Thoracic aorta (tissue), 2 donors: ENCODE results near the gene PPIL6. TPM values are rescaled to one million over a fixed set of nuclear protein-coding genes. Genes with fewer than 3 reads are reported as not detected.

ENCODE experiments used
- ATAC-seq: fragments of 150-250 bp; one replicate; pipeline ENCODE4 v1.8.0; 2017; ENCODE audit warnings: low read depth; ENCODE audit not compliant: insufficient number of reproducible peaks, low FRiP score
- DNase-seq: peaks from one replicate; pipeline ENCODE4 v3.0.0-alpha.2; 2020; ENCODE audit warnings: low spot score
- H3K27ac ChIP-seq, 2 donors: fragments of 200-600 bp; sonication (generic); 1 replicate in 1 of 2; 2 replicates in 1 of 2; pipeline ENCODE4 v1.5.1; 2016; ENCODE audit warnings: mild to moderate bottlenecking in 2 of 2, moderate library complexity in 2 of 2
- H3K27me3 ChIP-seq: fragments of 200-600 bp; sonication (generic); replicated peaks from 2 replicates; pipeline ENCODE4 v1.6.0; 2016; ENCODE audit warnings: mild to moderate bottlenecking; ENCODE audit not compliant: insufficient read depth
- H3K36me3 ChIP-seq: fragments of 200-600 bp; sonication (generic); one replicate; pipeline ENCODE4 v1.5.1; 2016
- H3K4me1 ChIP-seq, 2 donors: fragments of 200-600 bp; sonication (generic); 1 replicate in 1 of 2; 2 replicates in 1 of 2; pipeline versions ENCODE4 v1.5.1 to v1.6.0; 2016; ENCODE audit warnings: low read depth in 2 of 2, mild to moderate bottlenecking in 1 of 2; ENCODE audit not compliant: control insufficient read depth in 1 of 2
- H3K4me3 ChIP-seq: fragments of 200-600 bp; sonication (generic); 2 replicates; pipeline ENCODE4 v1.5.1; 2016; ENCODE audit warnings: mild to moderate bottlenecking
- H3K9me3 ChIP-seq: fragments of 200-600 bp; sonication (generic); 2 replicates; pipeline ENCODE4 v1.5.1; 2016
- CTCF ChIP-seq: fragments of 200-600 bp; sonication (generic); IDR thresholded peaks from one replicate; pipeline ENCODE4 v1.5.1; 2019; ENCODE audit warnings: antibody characterized with exemption
- total RNA-seq, 2 donors: library from RNA; depleted of rRNA; stranded (reverse); fragments of >200 nt; gene quantifications; one replicate each; pipeline versions ENCODE4 v1.1.0 to v1.2.3, GENCODE V29; 2016

PPIL6 gene
- total RNA-seq, 2 donors from 2014 or later: 2.2 to 5.8 TPM

GRCh38 chr6:109358204-109358603, 82.2 kb downstream of the PPIL6 start:
- no peak for TF ChIP-seq CTCF

DNA sequence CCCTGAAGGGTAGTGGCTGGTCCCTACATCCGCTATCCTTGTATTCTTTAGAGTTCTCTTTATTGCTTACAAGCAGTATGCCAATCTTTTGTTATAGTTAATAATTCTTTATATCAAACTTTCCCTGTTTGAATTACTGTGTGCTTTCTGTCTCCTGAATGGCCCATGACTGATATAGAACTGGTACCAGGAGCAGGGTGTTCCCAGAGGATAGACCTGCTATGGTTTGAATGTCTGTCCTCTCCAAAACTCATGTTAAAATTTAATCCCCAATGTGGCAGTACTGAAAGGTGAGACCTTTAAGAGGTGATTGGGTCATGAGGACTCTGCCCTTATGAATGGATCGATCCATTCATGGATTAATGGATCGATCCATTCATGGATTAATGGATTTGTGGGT, 84.2 kb downstream of the PPIL6 start:
- H3K4me1 ChIP-seq: peaks cover 4 to 5% of the 10 kb centered on the region in 2 donors
- H3K4me3 ChIP-seq: no peak overlapping the region
- TF ChIP-seq CTCF: no peak
- no peak for DNase-seq
- H3K9me3 ChIP-seq: no peaks in the 10 kb centered on the region
- ATAC-seq: no peak
- peaks cover 18% of the 10 kb centered on the region for H3K36me3 ChIP-seq
- H3K27me3 ChIP-seq: no peaks in the 10 kb centered on the region
- no peak overlapping the region for H3K27ac ChIP-seq

More at GRCh38 chr6:109358204-109358603, 82.2 kb downstream of the PPIL6 start:
- H3K27ac ChIP-seq: no peak overlapping the region
- H3K9me3 ChIP-seq: no peaks in the 10 kb centered on the region
- no peak overlapping the region for H3K4me3 ChIP-seq
- no peak for ATAC-seq
- peaks cover 4 to 5% of the 10 kb centered on the region in 2 donors for H3K4me1 ChIP-seq
- no peak for DNase-seq
- peaks cover 31% of the 10 kb centered on the region for H3K36me3 ChIP-seq
- no peaks in the 10 kb centered on the region for H3K27me3 ChIP-seq

DNA sequence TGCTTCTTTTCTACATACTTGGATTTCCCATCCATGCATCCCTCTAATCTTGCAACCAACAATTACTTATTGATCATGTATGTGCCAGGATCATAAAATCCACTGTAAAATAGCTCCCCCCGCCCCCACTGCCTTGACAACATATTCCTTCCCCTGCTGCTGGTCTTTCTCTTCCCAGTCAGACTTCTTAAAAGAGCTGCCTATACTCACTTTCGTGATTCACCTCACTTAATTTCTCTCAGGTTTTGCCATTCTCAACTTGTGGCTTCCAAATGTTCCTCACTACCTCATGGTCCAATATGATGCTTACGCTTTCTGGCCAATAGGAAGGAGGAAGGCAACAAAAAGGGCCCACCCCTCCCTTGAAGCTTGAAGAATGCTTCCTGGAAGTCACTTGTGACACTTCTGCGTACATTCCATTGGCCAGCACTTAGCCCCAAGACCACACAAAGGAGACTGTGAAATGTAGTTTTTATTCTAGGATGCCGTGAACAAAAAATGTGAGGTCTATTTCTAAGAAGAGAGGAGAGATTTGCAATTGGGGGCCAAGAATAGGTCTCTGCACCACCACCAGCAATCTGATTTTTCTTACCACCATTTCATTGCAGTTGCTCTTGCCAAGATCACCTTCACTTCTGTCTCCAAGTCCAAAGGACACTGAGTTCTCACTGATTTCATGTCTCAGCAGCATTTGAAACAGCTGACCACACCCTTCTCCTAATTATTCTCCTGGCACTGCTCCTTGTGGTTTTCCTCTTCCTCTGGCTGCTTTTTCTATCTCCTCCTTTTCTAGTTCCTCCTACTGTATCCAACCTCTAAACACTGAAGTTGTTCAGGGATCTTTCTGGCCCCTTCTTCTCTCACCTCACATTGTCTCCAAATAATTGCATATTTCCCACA, 88.9 kb downstream of the PPIL6 start:
- Histone ChIP-seq H3K9me3 (no peaks in the 10 kb centered on the region), H3K4me1 (peaks cover 9 to 15% of the 10 kb centered on the region in 2 donors), H3K36me3 (peaks cover 3% of the 10 kb centered on the region), H3K27ac (no peak overlapping the region), H3K27me3 (no peaks in the 10 kb centered on the region), H3K4me3 (no peak overlapping the region)
- no peak for ATAC-seq
- no peak for DNase-seq
- no peak for TF ChIP-seq CTCF

DNA sequence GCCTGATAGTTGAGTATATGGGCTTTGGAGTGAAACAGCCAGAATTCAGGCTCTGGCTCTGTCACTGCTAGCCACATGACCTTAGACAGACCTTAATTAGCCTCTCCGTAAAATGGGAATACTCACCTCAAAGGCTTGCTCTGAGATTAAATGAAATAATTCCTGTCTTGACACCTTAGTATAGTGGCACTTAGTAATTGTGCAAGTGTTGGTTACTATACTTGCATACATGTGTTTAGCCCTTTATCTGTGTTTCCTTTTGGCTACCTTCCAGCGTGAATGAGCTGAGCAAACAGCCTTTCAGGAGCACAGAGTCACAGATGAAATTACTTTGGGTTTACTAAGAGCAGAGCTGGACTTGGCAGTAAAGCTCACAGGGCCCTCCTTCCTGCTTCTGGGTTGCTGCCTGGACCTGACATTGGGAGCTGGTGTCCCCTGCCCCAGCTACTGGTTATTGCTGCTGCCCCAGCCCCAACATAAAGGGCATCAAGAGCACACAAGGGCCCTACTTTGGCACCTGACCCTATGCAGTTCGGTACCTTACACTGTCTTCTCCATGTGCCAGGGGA, 90.9 kb downstream of the PPIL6 start:
- Histone ChIP-seq H3K4me1 (peaks cover 9 to 15% of the 10 kb centered on the region in 2 donors), H3K36me3 (no peaks in the 10 kb centered on the region), H3K4me3 (no peak overlapping the region), H3K27me3 (no peaks in the 10 kb centered on the region), H3K27ac (peak overlapping the region in 1 of 2 donors; percentile 7), H3K9me3 (no peaks in the 10 kb centered on the region)
- ATAC-seq: peak; percentile 37
- TF ChIP-seq CTCF: no peak
- DNase-seq: no peak

DNA sequence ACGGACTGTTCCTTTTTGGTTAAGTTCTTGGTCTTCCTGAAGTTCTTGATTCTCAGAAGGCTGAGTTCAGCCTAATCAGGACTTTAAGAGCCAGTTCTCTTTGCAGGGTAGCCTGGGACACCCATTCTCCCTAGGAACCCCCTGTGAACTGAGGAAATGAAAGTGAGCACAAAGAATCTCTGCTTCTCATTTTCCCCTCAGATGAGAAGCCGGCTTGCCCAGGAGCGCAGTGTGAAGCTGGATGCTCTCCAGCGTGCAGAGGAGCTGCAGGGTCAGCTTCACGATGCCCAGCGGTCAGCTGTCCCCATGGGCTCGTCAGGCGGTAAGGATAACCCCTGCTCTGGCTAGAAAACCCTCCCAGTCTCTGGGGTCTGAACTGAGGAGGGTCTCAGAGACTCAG, 92.2 kb downstream of the PPIL6 start:
- DNase-seq (no peak), ATAC-seq (no peak)
- Histone ChIP-seq H3K4me1 (peaks cover 9 to 15% of the 10 kb centered on the region in 2 donors), H3K9me3 (no peaks in the 10 kb centered on the region), H3K27ac (no peak overlapping the region), H3K4me3 (no peak overlapping the region), H3K27me3 (no peaks in the 10 kb centered on the region), H3K36me3 (no peaks in the 10 kb centered on the region)
- TF ChIP-seq CTCF: no peak
